Immature natural killer cell (primary cell): ENCODE measurements around the gene ITGB3. TPM values are rescaled to one million over a fixed set of nuclear protein-coding genes. Genes with fewer than 3 reads are reported as not detected.

Experiments
- DNase-seq, 3 donors: peaks; one replicate each; pipeline ENCODE4 v3.0.0; 2022; ENCODE audit warnings: mixed read lengths in 1 of 3
- H3K27ac Mint-ChIP-seq, 6 donors: one replicate each; pipeline ENCODE4 v1.8.0; 2020; ENCODE audit warnings: mixed read lengths in 6 of 6, mild to moderate bottlenecking in 5 of 6, inconsistent platforms in 4 of 6, moderate library complexity in 3 of 6
- H3K27me3 Mint-ChIP-seq, 3 donors: one replicate each; pipeline ENCODE4 v1.8.0; 2020 to 2021; ENCODE audit warnings: low read depth in 3 of 3, mild to moderate bottlenecking in 3 of 3, mixed read lengths in 3 of 3, moderate library complexity in 3 of 3, inconsistent platforms in 1 of 3
- H3K36me3 Mint-ChIP-seq, 3 donors: one replicate each; pipeline ENCODE4 v1.8.0; 2020; ENCODE audit warnings: mixed read lengths in 3 of 3, inconsistent platforms in 2 of 3, mild to moderate bottlenecking in 2 of 3
- H3K4me1 Mint-ChIP-seq, 2 donors: one replicate each; pipeline ENCODE4 v1.8.0; 2020; ENCODE audit warnings: inconsistent platforms in 2 of 2, mild to moderate bottlenecking in 2 of 2, mixed read lengths in 2 of 2, moderate library complexity in 1 of 2
- H3K4me3 Mint-ChIP-seq, 5 donors: one replicate each; pipeline ENCODE4 v1.8.0; 2020; ENCODE audit warnings: mild to moderate bottlenecking in 5 of 5, mixed read lengths in 5 of 5, inconsistent platforms in 3 of 5, moderate library complexity in 3 of 5
- H3K9me3 Mint-ChIP-seq, 6 donors: one replicate each; pipeline ENCODE4 v1.8.0; 2020; ENCODE audit warnings: mild to moderate bottlenecking in 6 of 6, mixed read lengths in 6 of 6, inconsistent platforms in 4 of 6, moderate library complexity in 3 of 6
- polyA plus RNA-seq, 3 donors: library from polyadenylated mRNA; unstranded; fragments of 300-500 nt; fragmentation: Illumina TruSeq; gene quantifications; one replicate each; pipeline ENCODE4 v1.2.3, GENCODE V29; 2021

The ITGB3 gene
- 10 to 100 TPM in 1 of 3 donors, 1 to 10 TPM in 1, not detected in 1; 1.1 to 11.0 TPM for polyA plus RNA-seq

DNA sequence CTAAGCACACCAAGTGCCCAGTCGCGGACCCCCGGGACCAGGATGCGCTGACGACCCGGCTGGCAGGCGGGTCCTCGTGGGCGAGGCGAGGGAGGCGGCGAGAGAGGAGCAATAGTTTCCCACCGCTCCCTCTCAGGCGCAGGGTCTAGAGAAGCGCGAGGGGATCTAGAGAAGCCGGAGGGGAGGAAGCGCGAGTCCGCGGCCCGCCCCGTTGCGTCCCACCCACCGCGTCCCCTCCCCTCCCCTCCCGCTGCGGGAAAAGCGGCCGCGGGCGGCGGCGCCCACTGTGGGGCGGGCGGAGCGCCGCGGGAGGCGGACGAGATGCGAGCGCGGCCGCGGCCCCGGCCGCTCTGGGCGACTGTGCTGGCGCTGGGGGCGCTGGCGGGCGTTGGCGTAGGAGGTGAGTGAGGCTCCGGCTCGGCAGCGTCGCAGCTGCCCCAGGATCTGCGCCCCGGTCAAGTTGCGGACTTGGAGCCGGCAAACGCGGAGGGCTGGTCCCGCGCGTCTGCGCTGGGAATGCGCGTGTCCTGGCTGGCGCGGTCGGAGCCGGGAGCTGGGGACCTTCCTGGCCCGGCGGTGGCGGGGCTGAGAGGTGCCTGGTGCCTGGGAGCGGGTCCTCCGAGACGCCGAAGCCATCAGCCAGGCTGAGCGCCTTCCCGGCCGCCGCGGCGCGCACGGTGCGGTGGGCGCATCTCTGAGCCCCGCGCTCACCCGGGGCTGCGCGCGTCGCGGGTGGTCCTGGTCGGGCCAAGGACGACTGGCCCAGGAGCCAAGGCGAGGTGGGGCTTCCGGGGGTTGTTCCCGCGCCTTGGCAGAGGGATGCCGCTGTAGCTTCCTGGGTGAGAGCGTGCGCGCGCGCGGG is at the start of gene ITGB3:
ITGB3 (plus strand) TSS at position 287 of the 862 bp plus-strand sequence; CDS start at position 322, 35 bp downstream.
- H3K4me3 Mint-ChIP-seq = peak within 1 kb of the TSS; percentile 82 to 94 (median 87)
- peak; percentile 40 to 61 (median 52) for DNase-seq
- no peaks in the 10 kb centered on the region for H3K36me3 Mint-ChIP-seq
- H3K4me1 Mint-ChIP-seq = peaks cover 10 to 12% of the 10 kb centered on the region in 2 donors
- peaks cover 0 to 1% (median 0%) of the 10 kb centered on the region in 6 donors for H3K9me3 Mint-ChIP-seq
- peaks cover 16 to 29% (median 18%) of the 10 kb centered on the region in 3 donors for H3K27me3 Mint-ChIP-seq
- peak within 1 kb of the TSS in 1 of 6 donors; percentile 52 for H3K27ac Mint-ChIP-seq

DNA sequence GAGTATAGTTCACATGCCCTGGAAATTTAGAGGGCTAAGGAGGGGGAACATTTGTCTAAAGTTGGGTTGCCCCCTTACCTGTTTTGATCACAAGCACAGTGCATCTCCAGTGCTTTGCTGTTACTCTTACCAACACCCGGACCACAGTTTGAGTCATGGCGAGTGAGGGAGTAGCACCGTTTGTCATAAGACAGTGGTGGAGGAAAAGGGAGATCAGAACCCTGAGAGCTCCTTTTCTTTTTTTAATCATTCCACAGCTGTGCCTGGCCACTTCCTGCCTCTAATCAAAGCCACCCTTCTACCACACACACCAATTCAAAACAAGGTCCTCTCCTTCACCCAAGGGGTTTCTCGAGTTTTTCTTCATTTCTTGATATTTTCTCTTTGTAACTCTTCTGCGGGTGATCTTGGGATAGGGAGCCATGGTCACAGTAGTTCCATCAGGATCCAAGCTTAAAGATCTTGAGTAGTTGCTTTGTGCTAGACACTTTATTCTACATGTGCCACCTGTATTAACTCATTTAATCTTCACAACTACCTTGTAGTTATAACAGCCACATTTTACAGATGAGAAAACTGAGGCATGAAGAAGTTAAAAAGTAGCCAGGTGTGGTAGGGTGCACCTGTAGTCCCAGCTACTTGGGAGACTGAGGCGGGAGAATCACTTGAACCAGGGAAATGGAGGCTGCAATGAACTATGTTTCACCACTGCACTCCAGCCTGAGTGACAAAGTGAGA is 49.5 kb upstream of the ITGB3 start:
- peaks cover 0 to 4% (median 2%) of the 10 kb centered on the region in 3 donors for H3K27me3 Mint-ChIP-seq
- DNase-seq = peak; percentile 45 to 54 (median 50)
- peaks cover 28 to 34% of the 10 kb centered on the region in 2 donors for H3K4me1 Mint-ChIP-seq

DNA sequence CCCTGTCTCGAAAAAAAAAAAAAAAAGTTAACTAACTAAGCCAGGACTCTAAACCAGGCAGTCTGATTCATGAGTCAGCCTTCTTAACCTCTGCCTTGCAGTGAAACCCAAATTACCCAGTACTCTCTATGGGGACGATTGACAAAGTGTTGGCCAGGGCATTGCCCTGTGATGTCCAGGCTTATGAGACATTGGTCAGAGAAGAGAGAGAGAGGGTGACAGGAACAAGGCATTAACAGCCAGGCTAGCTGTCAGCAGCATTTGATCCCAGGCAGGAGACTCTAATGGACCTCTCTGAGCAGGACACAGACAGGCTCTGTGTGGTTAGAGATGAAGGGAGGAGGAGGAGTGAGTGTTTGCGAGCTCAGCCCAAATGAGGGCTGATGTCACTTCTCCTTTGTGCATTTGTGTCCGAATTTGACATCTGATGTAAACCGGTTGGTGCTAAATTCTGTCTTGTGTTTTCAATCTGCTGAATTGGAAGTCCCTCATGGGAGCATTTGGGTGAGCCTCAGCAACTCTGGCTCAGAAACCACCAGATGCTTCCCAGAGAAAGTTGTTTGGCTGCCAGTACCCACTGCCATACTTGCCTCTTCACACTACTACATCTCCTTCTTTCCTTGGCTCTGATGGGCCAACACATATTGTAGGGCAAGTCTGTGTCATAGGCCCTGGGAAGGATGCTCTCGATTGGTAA is 48.8 kb upstream of the ITGB3 start:
- peak; percentile 35 to 45 (median 40) for DNase-seq
- Mint-ChIP-seq H3K4me1 (peaks cover 28 to 34% of the 10 kb centered on the region in 2 donors), H3K4me3 (peak overlapping the region; percentile 59 to 68 (median 67)), H3K9me3 (no peaks in the 10 kb centered on the region), H3K27me3 (peaks cover 0 to 2% (median 2%) of the 10 kb centered on the region in 3 donors), H3K36me3 (no peaks in the 10 kb centered on the region), H3K27ac (peak overlapping the region; percentile 77 to 95 (median 90))

More for the DNA sequence above, 49.5 kb upstream of the ITGB3 start:
- Mint-ChIP-seq H3K36me3 (no peaks in the 10 kb centered on the region), H3K9me3 (no peaks in the 10 kb centered on the region), H3K27ac (peak overlapping the region; percentile 77 to 95 (median 90)), H3K4me3 (peak overlapping the region; percentile 59 to 68 (median 67))

DNA sequence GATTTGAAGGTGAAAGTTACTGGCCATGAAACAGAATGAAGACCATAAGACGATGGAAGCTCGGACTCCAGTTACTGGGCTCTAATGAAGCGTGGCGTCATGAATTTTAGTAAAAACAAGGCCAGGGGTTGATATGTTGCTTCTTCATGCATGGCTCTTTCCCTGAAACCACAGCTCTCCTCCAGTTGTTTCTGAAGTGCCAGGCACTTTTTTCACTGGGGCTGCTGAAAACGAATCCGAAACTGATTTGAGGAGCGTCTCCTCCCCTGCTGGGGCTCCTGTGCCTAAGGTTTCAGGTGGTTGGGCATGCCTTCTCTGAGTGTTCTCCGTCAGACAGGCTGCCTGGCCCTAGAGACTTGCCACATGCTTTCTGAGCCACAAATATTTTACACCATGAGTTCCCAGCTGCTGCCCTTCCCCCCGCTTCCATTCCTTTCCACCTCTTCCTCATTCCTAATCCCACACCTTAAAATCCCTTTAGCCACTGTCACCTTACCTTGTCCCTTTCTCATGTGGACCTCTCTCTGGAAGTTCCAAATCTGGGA is 48.1 kb upstream of the ITGB3 start:
- peaks cover 28 to 34% of the 10 kb centered on the region in 2 donors for H3K4me1 Mint-ChIP-seq
- no peaks in the 10 kb centered on the region for H3K36me3 Mint-ChIP-seq
- DNase-seq = peak; percentile 51 to 59 (median 54)
- H3K27ac Mint-ChIP-seq = peak overlapping the region; percentile 77 to 95 (median 90)
- peak overlapping the region; percentile 59 to 68 (median 67) for H3K4me3 Mint-ChIP-seq
- H3K27me3 Mint-ChIP-seq = peaks cover 0 to 2% (median 1%) of the 10 kb centered on the region in 3 donors
- no peaks in the 10 kb centered on the region for H3K9me3 Mint-ChIP-seq

DNA sequence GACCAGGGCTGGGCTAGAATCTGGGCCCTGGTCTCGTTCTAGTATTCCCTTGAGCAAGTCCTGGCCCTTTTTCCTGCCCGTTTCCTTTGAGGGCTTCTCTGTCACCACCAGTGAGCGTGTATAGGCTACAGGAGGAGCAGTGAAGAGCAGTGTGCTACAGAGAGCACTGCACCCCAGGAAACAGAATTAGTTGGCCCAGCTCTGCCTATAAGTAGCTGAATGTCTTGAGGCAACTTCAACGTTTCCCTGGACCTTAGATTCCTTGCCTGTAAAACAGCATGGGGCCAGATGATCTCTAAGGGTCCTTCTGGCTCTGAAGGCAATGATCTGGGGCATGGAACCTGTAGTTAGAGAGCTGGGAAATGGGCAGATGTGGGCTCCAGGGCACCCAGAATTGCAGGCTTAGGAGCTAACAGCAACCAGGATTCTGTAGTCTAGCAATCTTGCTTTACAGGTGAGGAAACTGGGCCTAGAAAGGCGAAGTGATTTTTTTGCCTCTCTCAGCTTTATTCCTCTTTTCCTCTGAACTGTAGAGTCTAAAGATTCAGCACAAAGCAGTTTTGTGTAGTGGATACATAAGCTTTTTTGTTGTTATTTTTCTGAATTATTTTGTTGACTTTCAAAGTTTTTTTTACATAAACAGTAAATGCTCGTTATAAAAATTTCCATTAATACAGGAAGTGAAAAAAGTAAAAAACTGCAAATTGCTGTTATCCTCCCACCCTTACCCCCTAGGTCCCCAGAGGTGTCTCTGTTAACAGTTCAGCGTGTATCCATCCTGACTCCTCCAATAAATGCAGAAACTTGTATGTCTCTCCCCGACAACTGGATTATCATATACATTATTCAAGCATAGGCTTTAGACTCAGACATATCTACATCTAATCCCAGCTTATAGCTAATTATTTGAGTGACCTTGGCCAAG is 46.2 kb upstream of the ITGB3 start:
- no peak for DNase-seq
- Mint-ChIP-seq H3K4me1 (peaks cover 28 to 34% of the 10 kb centered on the region in 2 donors), H3K27me3 (peaks cover 0 to 5% (median 1%) of the 10 kb centered on the region in 3 donors), H3K9me3 (no peaks in the 10 kb centered on the region), H3K4me3 (no peak overlapping the region), H3K27ac (no peak overlapping the region), H3K36me3 (no peaks in the 10 kb centered on the region)

DNA sequence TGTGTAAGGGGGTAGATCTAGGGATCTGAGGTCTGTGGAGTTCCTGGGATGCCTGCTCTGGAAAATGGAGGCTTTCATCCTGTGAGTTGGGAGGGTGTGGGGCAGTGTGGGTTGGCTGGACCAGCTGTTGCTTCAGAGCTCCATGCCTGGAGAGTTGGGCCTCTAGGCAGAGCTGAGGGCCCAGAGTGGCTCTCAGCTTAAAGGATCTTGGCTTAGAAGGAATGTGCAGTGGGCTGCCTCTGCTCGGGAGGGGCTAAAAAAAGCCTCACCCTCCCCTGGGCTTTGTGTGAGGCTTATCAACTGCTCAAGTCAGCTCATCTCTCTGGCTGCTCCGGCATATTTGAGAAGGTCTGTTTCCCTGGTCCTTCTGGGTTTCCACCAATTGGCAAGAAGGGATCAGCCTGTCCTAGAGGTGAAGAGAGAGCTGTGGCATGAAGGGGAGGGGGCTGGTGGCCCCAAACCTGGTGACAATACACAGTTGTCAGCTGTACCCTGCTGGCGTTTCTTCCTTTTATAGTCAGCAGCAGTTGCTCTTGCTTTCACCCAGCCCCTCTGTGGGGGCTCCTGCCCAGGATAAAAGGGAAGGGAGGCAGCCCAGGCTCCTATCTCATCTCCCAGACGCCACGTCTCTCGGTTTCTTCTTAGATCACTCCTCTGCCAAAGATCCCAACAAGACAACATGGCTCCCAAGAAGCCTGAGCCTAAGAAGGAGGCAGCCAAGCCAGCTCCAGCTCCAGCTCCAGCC is 44.7 kb upstream of the ITGB3 start, which contains the start of gene MYL4:
MYL4 (plus strand) TSS at position 605 of the 745 bp plus-strand sequence; CDS start at position 680, 75 bp downstream.
- Mint-ChIP-seq H3K36me3 (no peaks in the 10 kb centered on the region), H3K27me3 (peaks cover 0 to 5% (median 4%) of the 10 kb centered on the region in 3 donors), H3K27ac (peak within 1 kb of the TSS in 2 of 6 donors; percentile 21 to 65), H3K4me1 (peaks cover 22 to 26% of the 10 kb centered on the region in 2 donors), H3K9me3 (no peaks in the 10 kb centered on the region), H3K4me3 (no peak within 1 kb of the TSS)
- DNase-seq = no peak

DNA sequence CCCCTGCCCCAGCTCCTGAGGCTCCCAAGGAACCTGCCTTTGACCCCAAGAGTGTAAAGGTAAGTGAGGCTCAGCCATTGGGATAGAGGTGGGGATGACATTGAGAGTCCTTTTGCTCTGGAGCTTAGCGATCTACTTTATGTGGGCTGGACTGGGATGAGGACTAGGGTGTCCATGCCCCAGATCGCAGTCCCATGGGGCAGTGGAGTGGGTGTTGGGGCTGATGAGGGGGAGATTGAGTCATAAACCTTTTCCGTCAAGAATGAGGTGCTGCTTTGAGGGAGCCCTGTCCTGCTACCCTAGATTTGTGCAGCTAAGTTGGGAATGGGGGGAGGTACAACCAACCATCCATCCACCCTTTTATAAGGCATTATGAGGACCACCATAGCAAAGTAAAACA is 44.1 kb upstream of the ITGB3 start:
- Mint-ChIP-seq H3K36me3 (no peaks in the 10 kb centered on the region), H3K4me1 (peaks cover 17 to 21% of the 10 kb centered on the region in 2 donors), H3K27ac (peak overlapping the region in 1 of 6 donors; percentile 65), H3K4me3 (no peak overlapping the region), H3K27me3 (peaks cover 0 to 5% (median 4%) of the 10 kb centered on the region in 3 donors), H3K9me3 (no peaks in the 10 kb centered on the region)
- DNase-seq = no peak

DNA sequence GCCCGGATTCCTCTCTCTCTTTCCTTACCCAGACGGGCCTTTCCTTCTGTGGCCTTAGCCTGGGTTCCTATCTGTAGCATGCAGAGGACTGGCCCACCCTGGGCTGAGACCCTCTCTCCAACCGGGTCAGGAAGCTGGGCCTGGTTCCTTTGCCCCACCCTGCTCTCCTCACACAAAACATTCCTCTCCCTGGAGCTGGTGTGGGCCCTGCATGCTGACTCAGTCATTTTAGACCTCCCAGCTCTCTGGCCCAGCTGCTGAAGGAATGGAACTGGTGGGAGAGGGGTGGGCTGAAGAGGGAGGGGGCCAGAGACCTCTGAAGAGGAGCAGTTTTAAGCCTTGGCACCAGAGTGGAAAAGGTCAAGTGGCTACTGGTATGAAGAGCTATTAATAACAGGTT is 43.5 kb upstream of the ITGB3 start:
- Mint-ChIP-seq H3K9me3 (no peaks in the 10 kb centered on the region), H3K4me3 (no peak overlapping the region), H3K27me3 (peaks cover 0 to 5% (median 4%) of the 10 kb centered on the region in 3 donors), H3K36me3 (no peaks in the 10 kb centered on the region), H3K27ac (no peak overlapping the region), H3K4me1 (peaks cover 10 to 15% of the 10 kb centered on the region in 2 donors)
- no peak for DNase-seq

DNA sequence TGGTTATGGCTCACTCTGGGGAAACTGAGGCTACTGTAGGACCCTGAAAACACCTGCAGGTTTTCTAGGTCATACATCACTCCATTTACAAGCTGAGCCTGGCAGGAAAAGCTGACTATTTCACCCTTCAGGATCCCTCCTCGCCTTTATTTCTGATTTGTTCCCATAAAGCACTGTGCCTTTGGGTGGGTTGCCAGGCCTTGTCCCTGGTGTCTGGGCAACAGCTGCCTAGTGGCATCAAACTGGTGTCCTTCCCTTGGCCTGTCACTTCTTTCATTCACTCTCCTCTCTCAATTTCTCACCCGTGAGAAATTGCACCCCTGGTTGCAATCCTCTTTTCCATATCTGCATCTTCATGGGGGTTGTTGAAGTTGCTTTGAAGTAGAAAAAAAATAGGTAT is 42.8 kb upstream of the ITGB3 start:
- Mint-ChIP-seq H3K9me3 (no peaks in the 10 kb centered on the region), H3K27ac (no peak overlapping the region), H3K4me3 (no peak overlapping the region)

DNA sequence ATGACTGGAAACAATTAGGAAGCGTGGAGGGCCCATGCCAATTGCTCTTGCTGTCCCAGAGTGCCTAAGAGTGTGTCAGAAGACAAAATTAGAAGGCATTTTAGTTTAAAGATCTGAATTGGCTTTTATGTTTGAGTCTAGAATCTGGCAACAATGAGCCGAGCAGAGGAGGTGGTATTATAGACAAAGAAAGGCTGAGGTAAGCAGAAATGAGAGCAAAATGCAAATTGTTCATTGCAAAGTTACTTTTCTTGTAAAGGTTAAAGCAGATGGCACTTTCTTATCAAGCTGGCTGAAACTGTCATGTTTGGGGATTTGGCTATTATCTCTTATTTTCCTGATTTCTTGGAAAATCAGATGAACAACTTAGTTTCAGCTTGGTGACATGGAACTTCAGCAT is 41.2 kb upstream of the ITGB3 start:
- Mint-ChIP-seq H3K4me1 (peaks cover 10 to 15% of the 10 kb centered on the region in 2 donors), H3K4me3 (no peak overlapping the region), H3K27ac (no peak overlapping the region), H3K27me3 (peaks cover 0 to 4% (median 3%) of the 10 kb centered on the region in 3 donors), H3K9me3 (no peaks in the 10 kb centered on the region), H3K36me3 (no peaks in the 10 kb centered on the region)
- no peak for DNase-seq

More for the DNA sequence above, 42.8 kb upstream of the ITGB3 start:
- Mint-ChIP-seq H3K27me3 (peaks cover 0 to 4% (median 3%) of the 10 kb centered on the region in 3 donors), H3K36me3 (no peaks in the 10 kb centered on the region), H3K4me1 (peaks cover 4 to 8% of the 10 kb centered on the region in 2 donors)
- DNase-seq = no peak

DNA sequence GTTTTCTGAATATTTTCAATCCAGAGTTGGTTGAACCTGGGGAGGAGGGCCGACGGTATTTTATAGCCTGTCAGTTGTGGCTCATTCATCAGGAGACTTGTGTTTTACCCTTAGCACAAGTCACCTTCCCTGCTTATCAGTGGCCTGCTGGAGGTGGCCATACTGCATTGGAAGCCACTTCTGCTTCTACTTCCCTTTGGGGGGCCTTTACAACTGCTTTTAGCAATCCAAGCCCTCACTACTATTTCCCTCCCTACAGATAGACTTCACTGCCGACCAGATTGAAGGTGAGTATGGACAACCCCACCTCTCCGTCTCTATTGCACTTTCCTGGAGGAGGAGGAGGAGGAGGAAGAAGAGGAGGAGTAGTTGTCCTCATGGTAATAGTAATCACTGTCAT is 40.1 kb upstream of the ITGB3 start:
- Mint-ChIP-seq H3K27ac (no peak overlapping the region), H3K27me3 (peaks cover 0 to 4% (median 3%) of the 10 kb centered on the region in 3 donors), H3K4me1 (peaks cover 20 to 26% of the 10 kb centered on the region in 2 donors), H3K4me3 (no peak overlapping the region), H3K9me3 (no peaks in the 10 kb centered on the region), H3K36me3 (no peaks in the 10 kb centered on the region)
- no peak for DNase-seq
